GM21526 (cell line): ENCODE data around the gene ZNF668.
A peak's percentile ranks its signal among the peaks of the same experiment; 100 is the strongest.
"Not testable (repeated sequence)": the region's sequence is repeated elsewhere in the genome, so short reads cannot be mapped to it uniquely, and the experiment has no call there.

Source experiments
- ATAC-seq: cut with Tn5 transposase; IDR thresholded peaks from one replicate; pipeline ENCODE4 v1.9.1; 2021; ENCODE audit warnings: moderate library complexity; ENCODE audit not compliant: unreplicated experiment, low FRiP score

The ZNF668 gene

DNA sequence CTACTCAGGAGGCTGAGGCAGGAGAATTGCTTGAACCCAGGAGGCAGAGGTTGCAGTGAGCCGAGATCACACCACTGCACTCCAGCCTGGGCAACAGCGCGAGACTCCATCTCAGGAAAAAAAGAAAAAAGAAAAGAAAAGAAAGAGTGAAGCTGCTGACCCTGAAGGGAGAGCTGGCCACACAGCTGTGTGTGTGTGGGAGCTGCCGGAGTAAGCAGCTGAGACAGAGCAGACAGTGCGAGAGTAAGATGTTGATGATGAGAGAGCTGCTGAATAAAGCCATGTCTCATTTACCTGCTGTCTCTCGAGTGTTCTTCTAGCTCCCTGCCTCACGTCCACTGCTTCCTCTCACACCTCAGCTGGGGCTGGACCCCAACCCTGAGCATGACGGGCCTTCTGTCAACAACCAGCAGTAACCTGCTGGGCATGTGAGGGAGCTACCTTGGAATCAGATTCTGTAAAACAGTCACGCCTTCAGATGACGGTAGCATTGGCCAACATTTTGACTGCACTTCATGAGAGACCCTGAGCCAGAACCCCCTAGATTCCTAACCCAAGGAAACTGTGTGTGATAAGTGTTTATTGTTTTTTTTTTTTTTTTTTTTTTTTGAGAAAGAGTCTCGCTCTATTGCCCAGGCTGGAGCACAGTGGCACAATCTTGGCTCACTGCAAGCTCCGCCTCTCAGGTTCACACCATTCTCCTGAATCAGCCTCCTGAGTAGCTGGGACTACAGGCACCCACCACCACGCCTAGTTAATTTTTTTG lies 27.0 kb upstream of the ZNF668 start:
- not testable (repeated sequence) for ATAC-seq

- no peak for ATAC-seq
Observed at GRCh38 chr16:31099860-31100638, 26.0 kb upstream of the ZNF668 start.

DNA sequence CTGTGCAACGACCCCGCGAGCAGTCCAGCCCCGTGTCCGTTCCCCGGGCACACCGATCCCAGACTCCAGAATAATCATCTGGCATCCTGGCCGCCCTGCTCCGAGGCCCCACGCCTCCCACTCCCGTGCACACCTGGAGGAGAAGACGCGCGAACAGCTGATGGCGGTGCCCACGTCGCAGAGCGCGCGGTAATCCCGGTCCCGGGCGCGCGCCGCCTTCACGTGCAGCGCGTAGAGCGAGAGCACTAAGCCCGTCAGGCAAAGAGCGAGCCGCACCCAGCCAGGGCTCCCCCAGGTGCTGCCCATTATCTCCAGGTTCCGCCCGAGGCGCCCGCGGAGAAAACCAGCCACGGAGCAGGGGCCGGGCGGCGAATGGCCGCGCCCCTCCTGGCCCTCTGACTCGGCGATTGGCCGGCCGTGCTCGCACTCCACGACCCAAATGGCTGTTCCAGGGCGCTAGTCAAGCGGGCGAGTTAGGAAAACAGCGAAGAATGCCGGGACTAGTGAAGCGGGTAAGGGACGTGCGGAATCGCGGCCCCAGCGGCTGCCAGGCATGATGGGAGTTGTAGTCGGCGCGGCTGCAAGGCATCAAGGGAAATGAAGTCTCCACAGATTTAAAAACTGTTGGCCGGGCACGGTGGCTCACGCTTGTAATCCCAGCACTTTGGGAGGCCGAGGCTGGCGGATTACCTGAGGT lies 20.5 kb upstream of the ZNF668 start, which contains the start of gene VKORC1:
Gene VKORC1 (minus strand): TSS at position 374 of the 697 bp plus-strand sequence. CDS start 68 bp downstream, at position 306.
- peak; percentile 65 for ATAC-seq

DNA sequence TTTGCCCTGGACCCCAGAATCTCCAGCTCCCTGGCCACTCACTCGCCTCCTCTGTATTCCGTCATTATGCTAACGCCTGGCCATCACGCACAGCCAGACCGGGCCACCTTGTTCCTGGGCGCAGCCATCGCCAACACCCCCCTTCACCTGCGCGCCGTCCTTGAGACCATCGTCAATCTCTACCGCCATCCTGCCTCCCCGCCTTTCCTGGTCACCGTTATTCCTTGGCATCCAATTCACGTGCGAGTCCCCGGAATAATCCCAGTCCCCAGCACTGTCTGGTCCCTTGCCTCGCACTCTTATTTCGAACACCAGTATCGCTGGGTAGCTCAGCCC lies 20.0 kb upstream of the ZNF668 start:
- peak; percentile 12 for ATAC-seq

- ATAC-seq: no peak
Observed at GRCh38 chr16:31093132-31093703, 19.2 kb upstream of the ZNF668 start.

DNA sequence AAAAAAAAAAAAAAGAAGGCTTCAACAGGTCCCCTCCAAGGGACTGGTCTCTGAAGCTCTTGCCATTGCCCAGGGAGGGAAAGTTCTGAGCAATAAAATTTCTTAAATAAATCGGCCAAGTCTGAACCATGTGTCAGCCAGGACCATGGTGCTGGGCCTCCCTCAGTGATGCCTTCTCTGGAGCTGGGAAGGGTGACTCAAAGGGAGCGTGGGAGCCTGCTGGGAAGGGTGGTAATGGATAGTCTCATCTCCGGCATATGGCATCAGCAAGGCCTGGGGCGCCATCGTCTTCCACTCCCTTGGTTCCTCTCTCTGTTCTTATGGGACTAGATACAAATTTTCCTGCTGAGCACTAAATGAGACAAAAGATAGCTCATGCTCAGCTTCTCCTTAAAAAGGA lies 18.3 kb upstream of the ZNF668 start:
- ATAC-seq: no peak

- no peak for ATAC-seq
Observed at GRCh38 chr16:31090540-31090939, 16.5 kb upstream of the ZNF668 start.

GRCh38 chr16:31089199-31089598 lies 15.2 kb upstream of the ZNF668 start:
- ATAC-seq: no peak

DNA sequence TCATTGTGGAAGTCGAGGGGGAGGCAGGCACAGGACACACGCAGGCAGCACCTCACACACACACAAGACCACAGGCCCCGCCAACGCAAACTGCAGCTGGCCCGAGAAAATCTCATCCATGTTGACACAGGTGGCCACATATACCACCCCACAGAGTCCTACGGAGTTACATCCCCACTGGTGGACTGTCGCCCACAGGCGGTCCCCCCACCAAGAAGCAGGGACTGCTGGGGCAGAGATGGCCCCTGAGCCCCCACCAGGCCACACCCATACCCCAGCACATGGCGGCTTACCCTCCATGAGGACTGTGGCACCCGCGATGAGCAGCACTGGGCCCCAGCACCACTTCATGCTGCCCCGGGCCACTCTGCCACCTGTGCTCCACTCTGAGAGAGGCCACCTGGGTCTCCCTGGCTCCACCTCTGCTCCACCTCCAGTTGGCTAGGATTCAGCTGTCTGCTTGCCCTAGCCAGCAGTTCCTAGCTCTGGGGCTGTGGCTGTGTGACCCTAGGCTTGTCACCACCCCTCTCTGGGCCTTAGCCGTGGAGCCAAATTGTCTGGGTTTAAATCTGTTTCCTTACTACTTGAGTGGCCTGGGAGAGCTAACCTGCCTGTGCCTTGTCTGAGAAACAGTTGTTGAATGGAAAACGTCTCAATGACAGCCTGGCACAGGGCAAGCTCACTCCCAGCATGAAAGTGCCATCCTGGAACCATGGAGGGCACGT lies 14.6 kb upstream of the ZNF668 start, which contains the start of gene PRSS53:
Gene PRSS53 (minus strand): TSS at position 485 of the 725 bp plus-strand sequence. CDS start 134 bp downstream, at position 351.
- ATAC-seq: no peak

GRCh38 chr16:31087971-31088370 lies 13.9 kb upstream of the ZNF668 start:
- ATAC-seq: no peak

DNA sequence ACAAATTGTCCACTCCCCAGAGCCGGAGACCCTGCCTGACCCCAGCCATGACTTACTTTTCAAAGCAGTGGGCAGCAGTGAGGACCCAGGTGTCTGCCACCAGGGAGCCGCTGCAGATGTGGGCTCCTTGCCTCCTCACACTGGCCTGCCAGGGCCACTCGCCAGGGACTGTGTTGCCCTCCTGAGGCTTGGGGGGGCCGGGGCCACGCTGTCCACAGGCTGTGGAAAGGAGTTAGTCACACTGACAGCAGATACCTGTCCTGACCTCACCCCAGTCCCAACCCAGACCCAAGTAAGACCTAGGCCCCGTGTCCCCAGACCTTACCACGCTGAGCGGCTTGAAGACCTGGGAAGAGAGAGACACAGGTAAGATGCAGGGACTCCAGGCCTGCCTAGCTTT lies 13.4 kb upstream of the ZNF668 start:
- no peak for ATAC-seq

DNA sequence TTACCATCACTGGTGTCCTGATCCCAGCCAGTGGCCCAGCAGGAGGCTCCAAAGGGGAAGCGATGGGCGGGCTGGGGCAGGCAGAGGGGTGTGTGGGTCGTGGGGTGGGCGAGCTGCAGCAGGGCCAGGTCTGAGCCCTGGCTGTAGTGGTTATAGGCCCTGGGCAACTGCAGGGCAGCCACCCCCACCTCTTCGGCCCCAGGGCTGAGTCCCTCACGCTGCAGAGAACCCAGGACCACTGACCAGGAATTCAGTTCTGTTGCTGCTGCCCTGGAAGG lies 12.5 kb upstream of the ZNF668 start:
- ATAC-seq: no peak

- ATAC-seq: no peak
Observed at GRCh38 chr16:31085873-31086628, 12.0 kb upstream of the ZNF668 start.

- ATAC-seq: no peak
Observed at GRCh38 chr16:31085411-31085810, 11.4 kb upstream of the ZNF668 start.

DNA sequence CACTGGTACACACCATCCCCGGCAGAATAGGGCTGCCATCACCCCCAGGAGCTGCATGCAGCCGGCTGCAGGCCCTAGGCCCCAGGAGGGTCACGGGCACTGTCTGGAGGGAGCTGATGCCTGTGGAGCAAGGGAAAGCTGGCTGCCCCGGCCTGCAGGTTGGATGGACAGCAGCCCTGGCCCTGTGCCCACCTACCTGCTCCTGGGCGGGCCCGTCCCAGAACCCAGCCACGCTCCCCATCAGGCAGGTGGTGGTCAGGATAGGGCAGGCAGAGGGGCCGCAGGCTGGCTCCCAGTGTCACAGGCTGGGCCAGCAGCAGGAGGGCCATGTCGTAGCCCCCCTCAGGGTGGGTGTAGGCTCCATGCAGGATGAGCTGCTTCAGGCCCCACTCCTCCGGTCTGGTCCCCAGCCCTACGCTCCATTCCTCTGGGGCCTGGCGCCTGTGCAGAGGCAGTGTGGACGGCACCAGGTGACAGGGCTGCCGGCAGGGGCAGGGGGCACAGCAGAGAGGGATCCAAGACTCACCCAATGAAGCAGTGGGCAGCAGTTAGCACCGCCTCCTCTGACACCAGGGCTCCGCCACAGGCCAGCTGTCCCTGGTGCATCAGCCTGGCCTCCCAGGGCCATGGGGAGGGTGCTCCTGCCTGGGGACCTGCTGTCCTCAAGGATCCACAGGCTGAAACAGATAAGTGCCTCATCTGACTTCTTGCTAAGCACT lies 10.7 kb upstream of the ZNF668 start:
- no peak for ATAC-seq

- no peak for ATAC-seq
Observed at GRCh38 chr16:31083981-31084380, 9.9 kb upstream of the ZNF668 start.

GRCh38 chr16:31083556-31083955 lies 9.5 kb upstream of the ZNF668 start:
- no peak for ATAC-seq

DNA sequence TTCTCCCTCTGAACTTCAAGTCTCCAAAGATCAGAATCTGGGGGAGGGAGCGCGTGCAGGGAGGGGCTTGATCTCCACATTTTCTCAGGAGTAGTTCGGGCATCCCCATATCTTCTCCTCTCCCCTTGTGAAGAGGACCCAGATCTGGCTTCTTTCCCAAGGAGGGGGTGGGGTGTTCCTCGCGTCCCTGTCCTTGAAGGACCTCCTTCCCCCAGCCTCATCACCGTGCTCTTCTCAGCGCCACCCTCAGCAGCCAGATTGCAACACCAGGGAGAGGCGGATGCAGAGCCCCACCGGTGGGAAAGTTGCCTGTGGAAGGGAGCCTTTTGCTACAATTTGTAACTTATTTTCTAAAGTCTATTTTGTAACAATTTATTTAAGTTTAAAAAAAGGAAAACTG lies 9.0 kb upstream of the ZNF668 start:
- no peak for ATAC-seq

DNA sequence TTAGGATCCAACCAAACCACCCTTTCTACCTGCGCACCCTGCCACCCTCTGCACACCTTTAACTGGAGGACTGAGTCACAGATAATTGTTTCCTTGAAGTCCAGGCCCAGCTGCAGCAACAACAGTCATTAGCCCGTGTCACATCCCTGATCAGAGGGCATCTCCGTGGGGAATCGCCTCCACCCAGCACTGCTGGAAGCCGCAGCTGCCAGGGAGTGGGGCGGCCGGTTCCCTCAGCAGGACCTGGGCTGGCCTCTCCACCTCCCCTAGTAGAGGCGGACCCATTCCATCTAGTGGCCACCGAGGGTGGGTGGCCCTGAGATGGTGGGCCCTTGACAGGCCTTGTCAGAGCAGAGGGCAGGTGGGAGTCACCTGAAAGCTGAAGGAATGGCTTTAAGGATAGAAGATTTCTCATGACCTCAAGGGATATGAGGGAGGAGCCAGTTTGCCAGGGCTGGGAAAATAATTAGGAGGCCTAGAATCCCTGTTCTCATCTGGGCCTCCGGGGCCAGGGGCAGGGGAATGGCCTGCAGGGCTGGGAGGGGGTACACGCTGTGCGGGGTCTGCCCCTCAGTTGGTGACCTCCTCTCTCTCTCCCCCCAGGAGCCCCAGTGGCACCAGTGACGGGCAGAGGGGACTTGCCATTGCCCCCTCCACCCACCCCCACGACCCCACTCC lies 8.5 kb upstream of the ZNF668 start:
- ATAC-seq: no peak
